ENCODE measurements around the gene NOS1AP. TPM values are rescaled to one million over a fixed set of nuclear protein-coding genes. Genes with fewer than 3 reads are reported as not detected.
A peak's percentile ranks its signal among the peaks of the same experiment; 100 is the strongest.

NOS1AP gene
- total and polyA plus RNA-seq, 2 experiments from 2014 or later, result 5.8 to 6.6 TPM

GRCh38 chr1:162397943-162398560 lies 328.6 kb downstream of the NOS1AP start:
- peaks cover 26% of the 10 kb centered on the region for H3K4me1 Mint-ChIP-seq

More at GRCh38 chr1:162397943-162398560, 328.6 kb downstream of the NOS1AP start:
- H3K4me3 Mint-ChIP-seq, result no peak overlapping the region
- no peaks in the 10 kb centered on the region for H3K9me3 Mint-ChIP-seq
- H3K27me3 Mint-ChIP-seq (ENCODE audit: insufficient read depth, low read depth, poor library complexity), result peaks cover 2% of the 10 kb centered on the region
- H3K27ac Mint-ChIP-seq, result peak overlapping the region; percentile 12; the same call in 1 of the 2 replicates
- DNase-seq (ENCODE audit: low spot score), result no peak
- H3K36me3 ChIP-seq (ENCODE audit: insufficient read depth), result no peaks in the 10 kb centered on the region
- no peak overlapping the region for H3K4me3 ChIP-seq
- no peaks in the 10 kb centered on the region for H3F3A ChIP-seq (replicated peaks; ENCODE audit: low read depth)
- H2AFZ ChIP-seq, result peak overlapping the region; percentile 39
- no peaks in the 10 kb centered on the region for H3K79me2 ChIP-seq (replicated peaks; ENCODE audit: insufficient read depth)
- H3K36me3 Mint-ChIP-seq (ENCODE audit: low read depth), result no peaks in the 10 kb centered on the region
- no peak overlapping the region for H3K27ac ChIP-seq (ENCODE audit: low read depth)
- peak overlapping the region; percentile 60; the same call in 1 of the 2 replicates for H3K4me2 ChIP-seq
- TF ChIP-seq REST (IDR thresholded peaks at IDR 0.05; ENCODE audit: unreplicated experiment), result no peak
- no peak for TF ChIP-seq CTCF (conservative IDR thresholded peaks at IDR 0.05; ENCODE audit: low read depth in 2 of 2)
- TF ChIP-seq EZH2 (IDR thresholded peaks at IDR 0.05; ENCODE audit: low read depth, unreplicated experiment), result no peak
- no peak for TF ChIP-seq EZH2phosphoT487 (IDR thresholded peaks at IDR 0.05; ENCODE audit: unreplicated experiment)
- no peak for TF ChIP-seq ZNF331 (CRISPR knock-in tag; IDR thresholded peaks at IDR 0.05; ENCODE audit: low read depth)
- TF ChIP-seq ETS1 (IDR thresholded peaks at IDR 0.05), result no peak
- no peak for TF ChIP-seq CREB1 (CRISPR knock-in tag; IDR thresholded peaks at IDR 0.05; ENCODE audit: low read depth)
- TF ChIP-seq POLR2AphosphoS5 (IDR thresholded peaks at IDR 0.05; ENCODE audit: low read depth), result no peak
- no peak for TF ChIP-seq ZNF114 (CRISPR knock-in tag; IDR thresholded peaks at IDR 0.05)
- no peak for TF ChIP-seq NANOG (IDR thresholded peaks at IDR 0.05; ENCODE audit: borderline replicate concordance)
- TF ChIP-seq JUNB (IDR thresholded peaks at IDR 0.05; ENCODE audit: unreplicated experiment), result no peak
- no peak for TF ChIP-seq STAT1 (IDR thresholded peaks at IDR 0.05; ENCODE audit: unreplicated experiment)
- no peak for TF ChIP-seq ZNF462 (CRISPR knock-in tag; IDR thresholded peaks at IDR 0.05)
- peak; percentile 52 for ATAC-seq
- peaks cover 24% of the 10 kb centered on the region for H3K4me1 ChIP-seq (ENCODE audit: insufficient read depth)
- H3K9me2 ChIP-seq (ENCODE audit: insufficient read depth), result no peaks in the 10 kb centered on the region
- no peaks in the 10 kb centered on the region for H4K20me1 ChIP-seq (replicated peaks; ENCODE audit: insufficient read depth)
- H3K27me3 ChIP-seq (ENCODE audit: insufficient read depth), result no peaks in the 10 kb centered on the region
